Stimulated activated naive CD4-positive, alpha-beta T cell (primary cell): ENCODE measurements around the gene CCDC38.

Experiments used
- DNase-seq, 6 experiments: peaks; one replicate each; lab custom pipeline; 2025; lab: John Stamatoyannopoulos, UW

CCDC38 gene

DNA sequence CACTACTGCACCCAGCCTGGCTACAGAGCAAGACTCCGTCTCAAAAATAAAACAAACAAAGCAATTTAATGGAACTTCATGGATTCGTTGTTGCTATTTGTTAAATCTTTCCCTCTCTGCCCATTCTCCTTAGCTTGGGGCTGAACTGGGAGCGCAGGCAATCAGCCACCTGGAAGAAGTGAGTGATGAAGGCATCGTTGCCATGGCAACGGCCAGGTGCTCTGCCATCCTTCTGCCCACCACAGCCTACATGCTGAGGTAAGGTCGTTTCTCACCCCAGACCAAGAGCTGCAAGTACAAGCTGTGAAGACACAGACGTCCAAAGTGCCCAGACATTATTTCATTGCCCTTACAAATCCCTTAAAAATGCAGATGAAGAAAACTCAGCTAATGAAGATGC, 19.8 kb upstream of the CCDC38 start:
- DNase-seq: no peak

DNA sequence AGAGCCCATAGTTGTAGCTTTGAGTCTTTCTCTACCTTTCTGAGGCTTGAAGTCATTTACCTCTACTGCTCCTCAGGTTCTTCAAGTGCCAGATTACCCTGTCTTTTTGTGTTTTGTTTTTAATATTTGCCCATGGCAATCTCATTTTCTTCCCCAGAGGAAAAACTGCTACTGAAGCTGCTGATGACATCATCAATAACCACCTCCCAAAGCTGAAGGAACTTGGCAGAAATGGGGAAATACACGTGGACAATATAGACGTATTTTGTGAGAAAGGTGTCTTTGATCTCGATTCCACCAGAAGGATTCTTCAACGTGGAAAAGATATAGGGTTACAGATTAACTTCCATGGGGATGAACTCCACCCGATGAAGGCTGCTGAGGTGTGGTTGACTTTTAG, 17.8 kb upstream of the CCDC38 start:
- no peak for DNase-seq

DNA sequence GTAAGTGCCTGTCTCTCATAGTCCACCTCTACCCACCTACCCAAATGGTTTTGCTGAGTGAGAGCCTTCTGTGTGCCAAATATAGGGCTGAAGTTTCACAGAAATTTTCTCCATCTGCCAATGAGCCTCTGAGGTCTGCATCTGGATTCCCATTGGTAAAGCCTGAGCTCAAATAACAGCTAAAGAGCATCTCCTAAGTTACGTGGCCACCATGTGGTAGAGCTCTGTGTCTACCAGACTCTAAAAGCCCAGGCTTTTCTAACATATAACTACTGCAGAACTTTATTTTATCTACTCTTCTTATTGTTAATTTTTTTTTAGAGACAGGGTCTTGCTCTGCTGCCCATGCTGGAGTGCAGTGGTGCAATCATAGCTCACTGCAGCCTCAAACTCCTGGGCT, 16.7 kb upstream of the CCDC38 start:
- peak in 1 of 6 experiments; percentile 2 for DNase-seq

DNA sequence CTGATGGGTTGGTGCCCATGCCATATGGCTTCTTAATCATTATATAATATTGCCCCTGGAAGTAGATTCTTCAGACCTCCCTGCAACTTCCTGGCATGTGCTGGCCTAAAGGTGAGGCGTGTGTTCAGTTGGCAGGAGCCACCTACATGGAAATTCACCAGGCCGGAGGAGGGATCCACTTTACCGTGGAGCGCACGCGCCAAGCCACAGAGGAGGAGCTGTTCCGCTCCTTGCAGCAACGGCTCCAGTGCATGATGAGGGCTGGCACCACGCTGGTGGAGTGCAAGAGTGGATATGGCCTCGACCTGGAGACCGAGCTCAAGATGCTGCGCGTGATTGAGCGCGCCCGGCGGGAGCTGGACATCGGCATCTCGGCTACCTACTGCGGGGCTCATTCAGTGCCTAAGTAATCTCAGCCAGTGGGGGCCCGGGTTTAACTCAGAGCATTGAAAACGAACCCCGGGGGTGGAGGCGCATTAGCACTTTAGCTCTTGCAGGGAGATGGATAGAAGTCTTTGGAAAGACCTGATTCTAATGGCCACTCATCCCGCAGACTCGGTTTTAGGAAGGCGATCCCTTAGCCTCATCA, 14.2 kb upstream of the CCDC38 start:
- no peak for DNase-seq

DNA sequence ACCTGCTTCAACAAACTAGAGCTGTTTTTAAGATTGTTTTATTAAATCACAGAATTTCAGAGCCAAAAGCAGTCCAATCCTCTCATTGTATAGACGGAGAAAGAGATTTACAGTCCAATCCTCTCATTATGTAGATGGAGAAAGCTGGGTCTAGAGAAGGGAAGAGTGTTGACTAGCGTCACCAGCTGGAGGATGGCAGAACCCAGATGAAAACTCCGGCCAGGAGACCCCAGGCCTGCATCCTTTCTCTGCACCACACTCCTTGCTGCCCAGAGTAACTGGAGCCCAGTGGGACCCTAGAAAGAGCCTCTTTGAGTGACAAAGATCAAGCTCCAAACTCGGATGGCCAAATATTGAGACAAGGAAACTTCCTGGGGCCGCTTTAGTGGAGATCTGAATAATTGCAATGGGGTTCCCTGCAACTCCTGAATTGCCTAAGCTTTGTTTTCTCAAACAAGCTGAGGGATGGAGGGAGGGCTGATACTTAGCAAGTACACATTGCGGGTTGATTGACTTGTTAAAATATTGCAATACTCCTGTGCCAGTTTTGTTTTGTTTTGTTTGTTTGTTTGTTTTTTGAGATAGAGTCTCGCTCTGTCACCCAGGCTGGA, 13.2 kb upstream of the CCDC38 start:
- no peak for DNase-seq

DNA sequence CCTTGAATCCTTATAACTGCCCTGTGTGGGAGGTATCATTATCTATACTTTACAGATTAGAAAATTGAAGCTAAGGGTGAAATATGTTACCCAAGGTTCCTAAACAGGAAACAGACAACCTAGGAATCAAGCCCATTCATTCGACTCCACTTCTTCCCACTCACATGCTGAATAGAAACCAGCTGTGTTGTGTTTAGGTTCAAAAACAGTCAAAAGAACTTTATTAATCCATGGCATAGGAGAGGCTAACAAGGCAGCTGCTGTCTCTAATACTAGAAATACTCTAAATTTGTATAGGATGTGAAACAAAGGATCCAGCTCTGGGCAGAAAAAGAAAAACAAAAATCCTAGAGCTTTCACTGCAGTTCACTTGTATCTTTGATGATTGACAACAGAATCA, 10.6 kb upstream of the CCDC38 start:
- DNase-seq: no peak

DNA sequence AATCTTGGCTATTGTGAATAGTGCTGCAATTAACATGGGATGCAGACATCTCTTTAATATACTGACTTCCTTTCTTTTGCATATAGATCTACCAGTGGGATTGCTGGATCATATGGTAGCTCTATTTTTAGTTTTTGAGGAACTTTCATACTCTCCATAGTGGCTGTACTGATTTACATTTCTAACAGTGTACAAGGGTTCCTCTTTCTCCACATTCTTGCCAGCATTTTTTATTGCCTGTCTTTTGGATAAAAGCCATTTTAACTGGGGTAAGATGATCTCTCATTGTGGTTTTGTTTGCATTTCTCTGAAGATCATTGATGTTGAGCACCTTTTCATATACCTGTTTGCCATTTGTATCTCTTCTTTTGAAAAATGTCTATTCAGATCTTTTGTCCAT, 9.1 kb upstream of the CCDC38 start:
- DNase-seq: no peak

DNA sequence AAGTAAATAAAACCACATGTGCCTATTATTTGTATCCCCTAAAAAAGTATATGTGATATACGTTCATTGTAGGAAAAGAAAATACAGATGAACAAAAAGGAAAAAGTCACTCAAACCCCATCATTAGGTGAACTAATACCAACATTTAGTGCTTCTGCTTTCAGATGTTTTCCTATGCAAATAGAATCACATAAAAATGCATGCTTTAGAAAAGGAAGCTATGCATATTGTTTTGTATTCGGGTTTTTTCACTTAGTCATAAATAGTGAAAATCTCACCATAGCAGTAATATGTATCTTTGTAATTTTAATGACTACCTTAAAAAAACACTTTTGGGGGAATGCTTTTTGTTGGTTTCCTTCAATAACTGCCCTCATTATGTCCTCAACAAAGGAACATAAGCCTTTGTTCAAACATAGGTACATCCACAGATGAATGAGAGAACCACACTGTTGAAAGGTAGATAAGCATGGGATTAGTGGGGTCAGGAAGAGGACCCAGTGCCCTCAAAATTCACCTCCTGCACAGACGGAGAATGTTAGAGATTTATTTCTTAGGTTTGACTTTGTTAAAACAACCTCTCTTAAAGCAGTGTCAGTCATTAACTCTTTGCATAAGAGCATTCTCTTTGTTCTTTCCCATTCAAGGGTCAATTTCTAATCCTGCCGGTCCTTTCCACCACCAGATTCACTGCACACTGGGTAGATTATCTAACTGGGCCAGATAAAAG, 7.2 kb upstream of the CCDC38 start:
- DNase-seq: no peak

DNA sequence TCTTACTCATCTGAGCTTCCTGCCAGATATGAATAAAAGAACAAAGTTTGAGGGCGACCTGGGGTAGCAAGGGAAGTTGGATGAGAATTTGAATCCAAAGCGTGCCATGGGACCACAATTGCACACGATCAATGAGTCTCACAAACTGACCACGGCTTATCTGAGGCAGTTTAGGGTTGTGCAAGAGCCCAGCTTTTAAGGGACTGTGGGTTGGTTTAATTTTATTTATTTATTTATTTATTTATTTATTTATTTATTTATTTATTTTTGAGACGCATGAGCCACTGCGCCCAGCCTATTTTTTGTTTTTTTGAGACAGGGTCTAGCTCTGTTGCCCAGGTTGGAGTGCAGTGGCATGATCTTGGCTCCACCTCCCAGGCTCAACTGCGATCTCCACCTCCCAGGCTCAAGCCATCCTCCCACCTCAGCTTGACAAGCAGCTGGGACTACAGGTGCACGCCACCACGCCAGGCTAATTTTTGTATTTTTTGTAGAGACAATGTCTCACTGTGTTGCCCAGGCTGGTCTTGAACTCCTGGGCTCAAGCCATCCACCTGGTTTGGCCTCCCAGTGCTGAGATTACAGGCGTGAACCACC, 1.8 kb upstream of the CCDC38 start:
- no peak for DNase-seq

DNA sequence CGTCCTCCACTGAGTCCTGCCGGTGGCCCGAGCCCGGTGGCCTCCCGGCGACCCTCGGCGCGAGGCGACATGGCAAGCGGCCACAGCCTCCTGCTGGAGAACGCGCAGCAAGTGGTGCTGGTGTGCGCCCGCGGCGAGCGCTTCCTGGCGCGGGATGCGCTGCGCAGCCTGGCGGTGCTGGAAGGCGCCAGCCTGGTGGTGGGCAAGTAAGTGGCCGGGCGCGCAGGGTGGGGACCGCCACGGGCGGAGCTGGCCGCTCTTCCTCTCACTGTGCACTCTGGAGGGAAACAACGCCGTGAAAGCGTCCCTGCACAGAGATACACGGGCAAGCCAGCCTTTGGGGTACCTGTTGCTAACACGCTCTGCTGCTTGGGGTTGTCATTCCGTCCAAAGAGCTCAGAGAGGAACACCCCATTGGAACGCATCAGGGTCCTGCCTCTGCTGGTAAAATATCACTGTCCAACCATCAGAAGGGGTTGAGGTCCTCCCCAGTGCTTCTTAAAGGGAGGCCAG, 972 bp upstream of the CCDC38 start, which contains the start of gene AMDHD1:
Gene AMDHD1, plus strand, starts transcription at position 2 of the 513 bp plus-strand sequence. Its CDS starts 68 bp downstream, at position 70.
- peak; percentile 23 to 80 (median 62) for DNase-seq

DNA sequence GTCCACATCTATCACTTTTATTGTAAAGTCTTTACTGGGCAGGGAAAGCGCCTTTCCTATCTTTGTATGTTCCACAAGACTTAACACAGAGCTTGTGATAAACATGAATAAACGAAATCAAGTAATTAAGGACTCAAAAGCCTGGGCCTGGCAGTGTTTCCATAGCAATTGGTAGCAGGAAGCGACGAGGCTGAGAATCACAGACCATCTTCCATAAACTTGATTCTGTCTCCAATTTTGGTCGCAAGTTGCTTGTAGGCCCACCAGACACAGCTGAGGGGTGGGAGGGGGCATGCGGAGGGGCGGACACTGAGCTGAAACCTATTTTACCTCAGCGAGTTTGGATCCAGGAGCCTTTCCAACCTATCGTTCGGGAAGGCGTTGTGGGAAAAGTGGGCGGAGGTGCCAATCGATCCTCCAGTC, 302 bp downstream of the CCDC38 start:
- peak in 1 of 6 experiments; percentile 41 for DNase-seq

DNA sequence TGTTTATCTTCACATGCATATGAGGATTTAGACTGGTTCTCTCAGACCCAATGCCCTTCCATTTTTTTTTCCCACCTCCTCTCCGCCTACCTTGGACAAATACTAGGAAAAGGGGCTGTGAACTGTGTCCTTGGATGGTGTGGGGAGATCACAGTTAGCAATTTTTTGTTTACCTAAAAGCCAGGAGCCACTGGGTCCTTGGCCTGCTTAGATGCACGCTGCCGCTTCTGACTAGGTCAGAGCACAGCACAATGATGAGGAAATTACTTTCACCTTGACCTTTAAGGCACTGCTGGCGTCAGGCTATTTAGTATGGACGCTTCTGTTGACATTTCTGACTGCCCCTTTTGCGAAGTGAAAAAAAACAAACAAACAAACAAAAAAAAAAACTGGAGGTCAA, 1.9 kb downstream of the CCDC38 start:
- no peak for DNase-seq

DNA sequence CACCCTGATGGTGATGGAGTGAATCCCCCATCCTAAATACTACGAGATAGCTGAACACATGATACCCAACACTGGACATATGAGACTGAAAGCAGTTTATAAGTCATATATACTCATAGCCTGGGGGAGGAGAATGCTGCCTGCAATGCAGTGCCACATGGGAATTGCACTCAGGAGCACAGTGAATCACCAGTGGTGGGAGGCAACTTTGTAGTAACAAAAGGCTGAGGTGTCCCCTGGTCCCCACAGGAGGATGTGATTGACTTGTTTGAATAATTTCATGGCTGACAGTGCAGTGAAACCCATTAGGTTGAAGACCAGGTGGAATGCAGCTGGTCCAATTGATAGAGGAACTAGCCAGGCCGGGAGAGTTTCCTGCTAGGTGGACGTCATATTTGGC, 20.2 kb downstream of the CCDC38 start:
- no peak for DNase-seq

DNA sequence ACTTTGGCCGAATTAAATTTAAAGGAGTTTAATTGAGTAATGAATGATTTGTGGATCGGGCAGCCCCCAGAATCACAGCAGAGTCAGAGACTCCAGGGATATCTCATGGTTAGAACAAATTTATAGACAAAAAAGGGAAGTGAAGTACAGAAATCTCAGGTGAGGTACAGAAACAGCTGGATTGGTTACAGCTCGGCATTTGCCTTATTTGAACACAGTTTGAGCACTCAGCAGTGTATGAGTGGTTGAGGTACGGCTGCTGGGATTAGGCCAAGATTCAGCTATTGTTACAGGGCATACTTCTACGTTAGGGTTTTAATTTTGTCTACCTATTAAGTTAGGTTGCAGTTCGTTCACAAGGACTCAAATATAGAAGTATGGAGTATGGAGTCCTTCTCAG, 23.3 kb downstream of the CCDC38 start:
- no peak for DNase-seq

DNA sequence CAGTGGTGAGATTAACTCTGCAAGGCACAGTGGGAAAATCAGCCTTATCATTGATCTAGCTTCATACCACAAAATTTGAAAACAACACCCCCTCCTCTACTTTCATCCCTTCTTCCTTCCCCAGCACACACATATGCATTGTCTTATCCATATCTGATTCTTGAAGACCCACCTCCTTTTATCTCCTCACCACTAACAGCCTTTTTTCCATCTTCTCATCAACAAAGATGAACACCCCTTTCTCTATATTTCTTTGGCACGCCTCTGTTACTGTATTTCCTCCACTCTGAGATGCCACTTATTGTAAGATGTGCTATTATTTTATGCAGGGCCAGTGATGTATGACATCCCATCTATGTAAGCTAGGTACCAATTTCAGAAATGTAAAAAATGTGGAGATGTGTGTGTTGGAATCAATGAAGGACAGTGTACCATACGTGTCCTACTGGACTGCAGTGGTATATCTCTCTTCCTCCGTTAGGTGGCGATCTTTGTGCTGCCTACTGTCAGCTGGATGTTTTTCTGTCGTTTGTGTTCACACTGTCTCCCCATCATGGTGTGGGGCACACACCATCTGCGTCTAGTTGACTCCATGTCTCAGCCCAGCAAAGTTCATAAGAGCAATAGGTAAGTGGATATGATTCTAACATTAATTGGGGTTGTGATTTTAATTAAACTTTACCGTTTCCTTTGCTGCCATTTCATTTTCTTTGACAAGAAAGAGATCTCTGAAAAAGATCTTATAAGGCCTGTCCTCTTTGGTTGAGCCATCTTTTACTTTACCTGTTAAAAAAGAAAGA, 24.0 kb downstream of the CCDC38 start:
- DNase-seq: peak in 5 of 6 experiments; percentile 3 to 68 (median 20)

DNA sequence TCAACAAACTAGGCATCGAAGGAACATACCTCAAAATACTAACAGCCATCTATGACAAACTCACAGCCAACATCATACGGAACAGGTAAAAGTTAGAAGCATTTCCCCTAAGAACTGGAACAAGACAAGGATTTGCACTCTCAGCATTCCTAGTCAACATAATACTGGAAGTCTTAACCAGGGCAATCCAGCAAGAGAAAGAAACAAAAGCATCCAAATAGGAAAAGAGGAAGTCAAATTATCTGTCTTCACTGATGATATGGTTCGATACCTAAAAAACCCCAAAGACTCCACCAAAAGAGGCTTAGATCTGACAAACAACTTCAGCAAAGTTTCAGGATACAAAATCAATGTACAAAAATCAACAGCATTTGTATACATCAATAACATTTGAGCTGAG, 32.5 kb downstream of the CCDC38 start:
- no peak for DNase-seq

DNA sequence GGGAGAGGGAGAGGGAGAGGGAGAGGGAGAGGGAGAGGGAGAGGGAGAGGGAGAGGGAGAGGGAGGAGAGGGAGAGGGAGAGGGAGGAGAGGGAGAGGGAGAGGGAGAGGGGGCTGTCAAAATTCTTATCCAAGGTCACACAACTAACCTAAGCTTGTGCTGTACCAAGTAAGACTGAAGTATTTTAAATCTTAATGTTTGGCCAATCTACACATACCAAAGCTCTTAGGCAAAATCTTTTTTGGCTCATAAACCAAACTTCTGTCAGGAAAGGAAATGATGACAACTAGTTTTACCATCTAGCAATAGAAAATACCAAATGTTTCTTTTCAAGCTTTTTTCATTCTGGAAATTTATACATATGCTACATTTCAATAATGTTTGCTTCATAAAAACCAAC, 33.8 kb downstream of the CCDC38 start:
- no peak for DNase-seq

DNA sequence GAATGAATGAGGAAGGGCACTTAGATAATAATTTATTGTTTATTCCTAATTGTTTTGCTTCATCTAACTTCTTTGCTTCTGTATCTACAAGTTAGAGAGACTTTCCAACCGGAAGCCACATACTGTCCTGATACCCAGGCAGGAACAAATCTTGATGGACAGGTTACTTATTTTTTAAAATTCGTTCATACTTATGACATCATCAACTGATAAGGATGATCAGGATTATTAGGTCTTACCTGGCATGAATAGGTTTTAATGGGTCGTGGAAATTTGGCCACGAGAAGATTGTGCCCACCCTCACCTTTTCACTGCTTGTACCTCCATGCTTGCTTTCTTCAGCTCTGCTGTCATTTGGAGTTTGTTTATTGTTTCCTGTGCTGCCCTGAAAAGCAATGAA, 44.3 kb downstream of the CCDC38 start:
- no peak for DNase-seq

DNA sequence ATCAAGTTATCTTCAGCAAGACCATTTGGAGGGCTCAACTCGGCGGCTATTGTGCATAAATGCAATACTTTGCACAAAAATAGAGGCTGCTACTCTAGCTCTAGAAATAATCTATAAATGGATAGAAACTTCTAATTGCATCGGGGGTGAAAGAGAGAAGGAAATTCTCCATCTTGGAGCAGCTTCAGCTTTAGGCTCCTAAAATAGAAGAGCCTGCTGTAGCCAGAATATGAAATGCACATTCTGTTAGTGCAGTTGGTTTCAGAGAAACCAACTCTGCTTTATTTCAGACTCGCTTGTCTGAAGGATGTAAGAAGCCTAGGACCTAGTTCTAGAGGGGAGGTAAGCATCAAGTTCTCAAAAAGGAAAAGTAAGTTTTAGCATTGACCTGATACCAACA, 45.6 kb downstream of the CCDC38 start:
- DNase-seq: no peak

DNA sequence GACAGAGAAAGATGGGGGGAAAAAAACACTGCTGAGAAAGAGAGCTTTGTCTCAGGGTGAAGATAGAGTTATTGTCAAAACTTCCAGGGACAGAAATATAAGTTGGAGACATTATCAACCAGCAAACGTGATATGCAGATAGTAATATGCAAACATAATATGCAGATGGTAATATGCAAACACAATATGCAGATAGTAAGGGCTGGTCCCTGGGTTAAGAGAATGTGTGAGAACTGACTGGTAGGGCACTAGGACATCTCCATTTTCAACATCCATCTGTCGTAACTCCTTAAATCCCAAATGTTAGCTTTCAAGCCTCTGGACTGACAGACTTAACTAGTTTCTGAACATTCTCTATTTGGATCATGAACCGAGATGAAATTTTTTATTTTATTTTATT, 51.5 kb downstream of the CCDC38 start:
- no peak for DNase-seq

DNA sequence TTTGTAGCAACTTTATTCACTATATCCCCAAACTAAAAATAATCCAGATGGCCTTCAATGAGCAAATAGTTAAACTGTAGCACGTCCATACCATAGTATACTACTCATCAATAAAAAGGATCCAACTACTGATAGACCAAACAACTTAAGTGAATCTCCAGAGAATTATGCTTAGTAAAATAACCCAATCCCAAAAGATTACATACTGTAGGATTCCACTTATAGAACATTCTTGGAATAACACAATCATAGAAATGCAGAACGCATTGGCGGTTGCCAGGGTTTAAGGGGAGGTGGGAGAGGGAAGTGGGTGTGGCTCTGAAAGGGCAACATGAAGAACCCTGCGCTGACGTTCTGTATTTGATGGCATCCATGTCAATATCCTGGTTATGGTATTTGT, 55.1 kb downstream of the CCDC38 start:
- DNase-seq: no peak

DNA sequence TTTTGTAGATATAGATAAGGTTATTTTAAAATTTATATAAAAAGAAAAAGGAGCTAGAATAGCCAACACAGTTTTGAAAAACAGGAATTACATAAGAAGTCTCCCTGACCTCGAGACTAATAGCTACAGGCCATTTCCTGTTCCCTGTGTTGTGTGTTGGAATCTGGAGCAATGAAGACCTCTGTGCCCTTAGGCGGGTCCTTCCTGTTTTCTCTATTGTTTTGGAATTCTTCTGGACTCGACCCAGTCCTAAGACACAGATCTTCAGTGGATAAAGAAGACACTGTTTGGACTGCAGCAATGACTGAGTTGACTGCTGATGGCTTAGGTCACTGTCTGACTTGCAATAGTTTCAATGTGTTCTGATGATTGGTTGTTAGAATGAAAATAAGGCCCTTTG, 57.4 kb downstream of the CCDC38 start:
- DNase-seq: no peak
